BE2C (cell line): ENCODE results near the gene CDKL5.
A peak's percentile ranks its signal among the peaks of the same experiment; 100 is the strongest.

ENCODE experiments used
- DNase-seq: peaks from one replicate; pipeline ENCODE4 v3.0.0-alpha.2; 2020
- H3K27me3 ChIP-seq: fragments of 250-450 bp; sonication (Bioruptor Pico); 2 replicates; pipeline ENCODE4 v1.5.1; 2020; ENCODE audit warnings: mild to moderate bottlenecking
- H3K36me3 ChIP-seq: fragments of 250-450 bp; sonication (Bioruptor Pico); 2 replicates; pipeline ENCODE4 v1.5.1; 2020; ENCODE audit warnings: mild to moderate bottlenecking
- H3K4me1 ChIP-seq: fragments of 250-450 bp; sonication (Bioruptor Pico); 2 replicates; pipeline ENCODE4 v1.5.1; 2020
- H3K4me3 ChIP-seq: 2 replicates; pipeline ENCODE4 v1.5.1; 2011; ENCODE audit warnings: low read depth, low read length
- H3K9me3 ChIP-seq: fragments of 250-450 bp; sonication (Bioruptor Pico); 2 replicates; pipeline ENCODE4 v1.5.1; 2020
- TF ChIP-seq, protein P1 (sequence below): IDR thresholded peaks from 2 replicates; pipeline ENCODE4 v1.5.1; 2012; ENCODE audit warnings: mild to moderate bottlenecking, low read depth, low read length

CDKL5 gene

DNA sequence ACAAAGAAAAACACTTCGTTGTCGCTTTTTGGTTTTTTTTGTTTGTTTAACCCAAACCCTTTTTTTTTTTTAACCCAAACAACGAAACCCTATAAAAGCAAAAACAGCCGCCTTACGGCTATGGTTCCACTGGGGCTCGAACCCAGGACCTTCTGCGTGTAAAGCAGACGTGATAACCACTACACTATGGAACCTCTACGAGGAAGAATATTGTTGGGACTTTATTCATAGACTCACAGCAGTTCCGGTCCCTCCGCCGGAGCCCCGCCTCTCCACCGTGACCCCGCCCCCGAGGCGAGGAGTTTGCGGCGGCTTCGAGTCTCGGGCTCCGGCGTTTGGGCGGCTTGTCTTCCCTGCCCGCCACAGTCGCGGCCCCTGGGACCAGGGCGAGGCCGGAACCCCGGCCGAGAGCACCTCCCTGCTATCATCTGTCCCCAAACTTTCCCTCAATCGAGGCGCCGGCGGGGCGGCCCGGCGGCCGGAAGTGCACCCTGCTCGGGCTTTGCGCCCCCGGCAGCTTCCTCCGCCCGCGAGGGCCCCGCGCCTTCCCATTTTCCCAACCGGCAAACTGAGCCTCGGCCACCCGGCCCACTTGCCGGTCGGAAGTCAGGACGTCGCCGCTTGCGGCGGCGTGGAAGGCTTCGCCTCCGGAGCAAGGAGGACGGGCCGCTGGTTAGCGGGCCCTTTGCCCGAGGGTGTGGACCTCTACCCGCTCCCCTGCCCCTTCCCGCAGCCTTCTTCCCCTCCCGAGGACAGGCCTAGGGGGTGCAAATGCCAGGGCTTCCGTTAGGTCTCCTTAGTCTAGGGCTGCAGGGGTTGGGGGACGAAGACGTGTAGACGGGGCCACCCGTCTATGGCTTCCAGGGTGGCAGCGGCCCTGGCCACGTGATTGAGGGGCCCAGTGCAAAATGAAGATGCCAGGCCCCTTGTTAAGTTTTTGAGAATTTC lies 249.7 kb downstream of the CDKL5 start:
- DNase-seq, result peak; percentile 81
- H3K36me3 ChIP-seq, result no peaks in the 10 kb centered on the region
- no peaks in the 10 kb centered on the region for H3K4me1 ChIP-seq
- H3K27me3 ChIP-seq, result no peaks in the 10 kb centered on the region
- peak overlapping the region; percentile 72 for H3K4me3 ChIP-seq
- TF ChIP-seq, protein P1, sequence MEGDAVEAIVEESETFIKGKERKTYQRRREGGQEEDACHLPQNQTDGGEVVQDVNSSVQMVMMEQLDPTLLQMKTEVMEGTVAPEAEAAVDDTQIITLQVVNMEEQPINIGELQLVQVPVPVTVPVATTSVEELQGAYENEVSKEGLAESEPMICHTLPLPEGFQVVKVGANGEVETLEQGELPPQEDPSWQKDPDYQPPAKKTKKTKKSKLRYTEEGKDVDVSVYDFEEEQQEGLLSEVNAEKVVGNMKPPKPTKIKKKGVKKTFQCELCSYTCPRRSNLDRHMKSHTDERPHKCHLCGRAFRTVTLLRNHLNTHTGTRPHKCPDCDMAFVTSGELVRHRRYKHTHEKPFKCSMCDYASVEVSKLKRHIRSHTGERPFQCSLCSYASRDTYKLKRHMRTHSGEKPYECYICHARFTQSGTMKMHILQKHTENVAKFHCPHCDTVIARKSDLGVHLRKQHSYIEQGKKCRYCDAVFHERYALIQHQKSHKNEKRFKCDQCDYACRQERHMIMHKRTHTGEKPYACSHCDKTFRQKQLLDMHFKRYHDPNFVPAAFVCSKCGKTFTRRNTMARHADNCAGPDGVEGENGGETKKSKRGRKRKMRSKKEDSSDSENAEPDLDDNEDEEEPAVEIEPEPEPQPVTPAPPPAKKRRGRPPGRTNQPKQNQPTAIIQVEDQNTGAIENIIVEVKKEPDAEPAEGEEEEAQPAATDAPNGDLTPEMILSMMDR, result no peak
- H3K9me3 ChIP-seq, result no peaks in the 10 kb centered on the region

DNA sequence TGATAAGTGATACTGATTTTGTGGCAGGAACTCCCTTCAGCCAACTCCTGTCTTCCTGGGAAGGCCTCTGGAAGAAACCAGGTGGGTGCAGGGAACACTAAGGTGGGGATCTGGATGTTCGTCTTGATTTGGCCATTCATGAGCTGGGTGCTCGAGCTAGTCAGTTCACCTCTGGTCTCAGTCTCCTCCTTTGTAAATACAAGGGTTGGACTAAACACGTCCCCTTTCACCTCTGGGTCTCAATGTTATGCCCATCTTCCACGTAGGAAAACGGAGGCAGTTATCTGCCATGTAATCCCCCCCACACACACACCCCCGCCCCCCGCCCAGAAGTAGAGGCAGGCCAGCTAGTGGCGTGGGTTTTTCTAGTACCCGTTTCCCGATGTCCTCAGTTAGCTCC lies 250.6 kb downstream of the CDKL5 start:
- no peaks in the 10 kb centered on the region for H3K36me3 ChIP-seq
- no peak for DNase-seq
- no peaks in the 10 kb centered on the region for H3K9me3 ChIP-seq
- no peaks in the 10 kb centered on the region for H3K4me1 ChIP-seq
- H3K27me3 ChIP-seq, result no peaks in the 10 kb centered on the region
- H3K4me3 ChIP-seq, result no peak overlapping the region
- TF ChIP-seq, protein P1, result no peak

DNA sequence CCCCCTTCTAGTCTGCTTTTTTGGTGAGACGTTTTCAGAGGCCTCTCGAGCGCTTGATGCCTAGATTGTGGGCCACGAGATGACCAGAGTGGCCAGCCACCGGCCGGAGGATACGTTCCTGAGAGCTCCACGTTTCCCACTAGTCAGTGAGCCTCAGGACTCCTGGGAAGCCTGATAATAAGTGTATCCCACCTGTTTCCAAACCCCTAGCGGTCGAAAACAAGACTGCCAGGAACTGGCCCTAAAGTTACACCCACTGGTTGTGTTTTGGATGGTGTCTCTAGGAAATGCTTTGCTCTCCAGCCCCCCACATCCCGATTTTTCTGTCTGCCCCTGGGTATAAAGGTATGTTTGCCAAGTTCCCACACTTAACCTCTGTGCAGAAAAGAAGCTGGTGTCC lies 251.1 kb downstream of the CDKL5 start:
- Histone ChIP-seq H3K9me3 (no peaks in the 10 kb centered on the region), H3K4me1 (no peaks in the 10 kb centered on the region), H3K4me3 (no peak overlapping the region), H3K27me3 (no peaks in the 10 kb centered on the region), H3K36me3 (no peaks in the 10 kb centered on the region)
- peak; percentile 7 for DNase-seq
- TF ChIP-seq, protein P1, result peak; percentile 4; the same call in 1 of the 2 replicates

DNA sequence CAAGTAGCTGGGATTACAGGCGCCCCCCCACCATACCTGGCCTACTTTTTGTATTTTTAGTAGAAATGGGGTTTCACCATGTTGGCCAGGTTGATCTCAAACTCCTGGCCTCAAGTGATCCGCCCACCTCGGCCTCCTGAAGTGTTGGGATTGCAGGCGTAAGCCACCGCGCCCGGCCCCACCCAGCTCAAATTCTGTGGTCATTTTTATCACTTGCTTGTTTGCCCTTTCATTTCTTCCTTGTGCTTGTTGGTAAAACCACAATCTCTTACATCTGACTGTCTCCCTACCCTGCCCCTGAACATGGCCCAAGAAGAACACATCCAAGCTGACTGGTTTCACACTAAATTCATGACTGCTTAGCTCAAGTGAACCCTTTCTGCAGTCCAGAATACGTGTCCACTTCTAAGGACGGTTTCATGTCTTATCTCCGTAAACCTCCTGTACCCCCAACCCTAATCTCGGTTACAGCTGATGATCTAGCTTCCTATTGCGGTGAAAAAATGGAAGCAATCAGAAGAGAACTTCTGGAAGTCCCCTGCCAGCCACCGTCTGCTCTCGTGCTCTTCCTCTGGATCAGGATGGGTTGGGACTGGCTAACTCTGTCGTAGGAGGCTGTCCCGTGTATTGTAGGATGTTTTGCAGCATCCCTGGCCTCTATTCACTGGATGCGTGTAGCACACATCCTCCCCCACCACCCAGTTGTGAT lies 251.9 kb downstream of the CDKL5 start:
- no peak overlapping the region for H3K4me3 ChIP-seq
- no peaks in the 10 kb centered on the region for H3K36me3 ChIP-seq
- DNase-seq, result no peak
- TF ChIP-seq, protein P1, result no peak
- H3K27me3 ChIP-seq, result no peaks in the 10 kb centered on the region
- no peaks in the 10 kb centered on the region for H3K4me1 ChIP-seq
- H3K9me3 ChIP-seq, result no peaks in the 10 kb centered on the region

DNA sequence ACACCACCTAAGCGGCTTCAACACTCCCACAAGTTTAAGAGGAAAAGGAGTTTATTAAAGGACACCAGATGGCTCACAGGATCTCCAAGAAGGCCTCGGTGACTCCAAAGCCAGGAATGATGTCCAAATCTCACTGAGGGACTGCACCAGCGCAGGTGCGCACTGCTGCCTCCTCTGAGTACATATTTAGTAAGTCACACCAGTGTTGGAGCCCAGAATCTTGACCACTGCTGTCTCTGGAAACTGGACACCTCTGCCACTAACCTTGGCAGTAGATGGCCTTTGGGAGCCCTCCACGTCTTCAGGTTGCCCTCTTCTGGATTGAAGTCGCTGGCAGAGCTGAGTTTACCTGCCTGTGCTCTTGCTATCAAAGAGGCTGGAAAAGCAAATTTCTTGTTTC lies 256.6 kb downstream of the CDKL5 start:
- TF ChIP-seq, protein P1, result no peak
- Histone ChIP-seq H3K4me1 (no peaks in the 10 kb centered on the region), H3K4me3 (no peak overlapping the region), H3K36me3 (no peaks in the 10 kb centered on the region), H3K27me3 (no peaks in the 10 kb centered on the region), H3K9me3 (no peaks in the 10 kb centered on the region)
- no peak for DNase-seq

DNA sequence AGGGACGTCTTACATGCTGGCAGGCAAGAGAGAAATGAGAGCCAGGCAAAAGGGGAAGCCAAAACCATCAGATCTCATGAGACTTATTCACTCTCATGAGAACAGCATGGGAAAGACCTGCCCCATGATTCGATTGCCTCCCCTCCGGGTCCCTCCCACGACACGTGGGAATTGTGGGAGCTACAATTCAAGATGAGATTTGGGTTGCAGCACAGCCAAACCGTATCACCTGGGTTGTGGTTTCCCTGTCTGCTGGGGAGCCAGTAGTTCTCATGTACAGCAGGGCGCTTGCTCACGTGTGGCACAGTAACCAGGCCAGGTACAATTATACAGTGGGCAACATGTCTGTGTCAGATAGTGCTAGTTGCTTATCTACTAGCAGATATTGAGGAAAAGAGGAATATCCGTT lies 257.6 kb downstream of the CDKL5 start:
- H3K4me1 ChIP-seq, result no peaks in the 10 kb centered on the region
- no peaks in the 10 kb centered on the region for H3K36me3 ChIP-seq
- no peak overlapping the region for H3K4me3 ChIP-seq
- H3K27me3 ChIP-seq, result no peaks in the 10 kb centered on the region
- TF ChIP-seq, protein P1, result no peak
- H3K9me3 ChIP-seq, result no peaks in the 10 kb centered on the region
- no peak for DNase-seq
